ENCODE results near the gene CREB3L2. TPM values are rescaled to one million over a fixed set of nuclear protein-coding genes. Genes with fewer than 3 reads are reported as not detected.
A peak's percentile ranks its signal among the peaks of the same experiment; 100 is the strongest.

The CREB3L2 gene
- total RNA-seq, 4 donors from 2014 or later: 33.1 to 59.1 (median 43.3) TPM

- Histone ChIP-seq H3K9me3 (no peaks in the 10 kb centered on the region), H3K27me3 (no peaks in the 10 kb centered on the region), H3K4me3 (no peak overlapping the region), H3K4me1 (peaks cover 0 to 36% (median 7%) of the 10 kb centered on the region in 3 donors), H3K36me3 (peaks cover 0 to 36% of the 10 kb centered on the region in 2 donors), H3K27ac (no peak overlapping the region)
- ATAC-seq: no peak
- 50 to 65% methylated on average over 3 to 4 of the region's 4 CpGs for WGBS, 2 donors (ENCODE audit: low coverage in 1 of 2)
- TF ChIP-seq POLR2A (IDR thresholded peaks at IDR 0.05) (no peak), EP300 (IDR thresholded peaks at IDR 0.05) (no peak), CTCF (IDR thresholded peaks at IDR 0.05) (no peak)
Measured at GRCh38 chr7:137925754-137926153, 76.1 kb downstream of the CREB3L2 start.

- H3K4me3 ChIP-seq: no peak overlapping the region
- no peaks in the 10 kb centered on the region for H3K9me3 ChIP-seq
- no peak for ATAC-seq
- peaks cover 0 to 36% (median under 1%) of the 10 kb centered on the region in 3 donors for H3K4me1 ChIP-seq
- H3K36me3 ChIP-seq: peaks cover 0 to 36% of the 10 kb centered on the region in 2 donors
- TF ChIP-seq EP300 (IDR thresholded peaks at IDR 0.05) (no peak), POLR2AphosphoS5 (IDR thresholded peaks at IDR 0.05) (no peak), POLR2A (IDR thresholded peaks at IDR 0.05) (no peak), CTCF (IDR thresholded peaks at IDR 0.05) (no peak)
- H3K27me3 ChIP-seq: no peaks in the 10 kb centered on the region
- no peak overlapping the region for H3K27ac ChIP-seq
Measured at GRCh38 chr7:137925091-137925490, 76.8 kb downstream of the CREB3L2 start.

- peaks cover 0 to 40% (median 4%) of the 10 kb centered on the region in 3 donors for H3K4me1 ChIP-seq
- no peak for ATAC-seq
- TF ChIP-seq CTCF (IDR thresholded peaks at IDR 0.05): no peak
- TF ChIP-seq POLR2AphosphoS5 (IDR thresholded peaks at IDR 0.05): no peak
- no peak for TF ChIP-seq EP300 (IDR thresholded peaks at IDR 0.05)
- no peak for TF ChIP-seq POLR2A (IDR thresholded peaks at IDR 0.05)
- no peak overlapping the region for H3K4me3 ChIP-seq
- no peak overlapping the region for H3K27ac ChIP-seq
- H3K27me3 ChIP-seq: no peaks in the 10 kb centered on the region
- 82 to 95% methylated on average over 5 of the region's 5 CpGs for WGBS, 2 donors (ENCODE audit: low coverage in 1 of 2)
- H3K9me3 ChIP-seq: no peaks in the 10 kb centered on the region
- H3K36me3 ChIP-seq: peaks cover 0 to 35% of the 10 kb centered on the region in 2 donors
Measured at GRCh38 chr7:137923380-137923779, 78.5 kb downstream of the CREB3L2 start.

- H3K27ac ChIP-seq: peak overlapping the region in 3 of 4 donors; percentile 2 to 54 (median 29)
- H3K4me3 ChIP-seq: no peak overlapping the region
- WGBS, 2 donors (ENCODE audit: low coverage in 1 of 2): 27 to 45% methylated on average over 5 to 6 of the region's 6 CpGs
- peaks cover 0 to 42% (median 4%) of the 10 kb centered on the region in 3 donors for H3K4me1 ChIP-seq
- TF ChIP-seq POLR2A (IDR thresholded peaks at IDR 0.05) (no peak), CTCF (IDR thresholded peaks at IDR 0.05) (no peak), POLR2AphosphoS5 (IDR thresholded peaks at IDR 0.05) (peak; percentile 19), EP300 (IDR thresholded peaks at IDR 0.05) (no peak)
- H3K27me3 ChIP-seq: no peaks in the 10 kb centered on the region
- ATAC-seq: peak; percentile 66
- peaks cover 0 to 17% of the 10 kb centered on the region in 2 donors for H3K36me3 ChIP-seq
- H3K9me3 ChIP-seq: no peaks in the 10 kb centered on the region
Measured at GRCh38 chr7:137920637-137921399, 81.1 kb downstream of the CREB3L2 start.

- no peak for ATAC-seq
- H3K27ac ChIP-seq: peak overlapping the region in 3 of 4 donors; percentile 2 to 54 (median 29)
- no peaks in the 10 kb centered on the region for H3K27me3 ChIP-seq
- WGBS, 2 donors (ENCODE audit: low coverage in 1 of 2): no CpG with 5 or more reads among the region's 1 CpG
- TF ChIP-seq CTCF (IDR thresholded peaks at IDR 0.05) (no peak), POLR2AphosphoS5 (IDR thresholded peaks at IDR 0.05) (no peak), EP300 (IDR thresholded peaks at IDR 0.05) (no peak), POLR2A (IDR thresholded peaks at IDR 0.05) (no peak)
- no peak overlapping the region for H3K4me3 ChIP-seq
- peaks cover 0 to 26% of the 10 kb centered on the region in 2 donors for H3K36me3 ChIP-seq
- H3K9me3 ChIP-seq: no peaks in the 10 kb centered on the region
- peaks cover 0 to 39% (median 4%) of the 10 kb centered on the region in 3 donors for H3K4me1 ChIP-seq
Measured at GRCh38 chr7:137919987-137920386, 81.9 kb downstream of the CREB3L2 start.
